Activated T-helper 1 cell treated with Interleukin-2 at 50 U/mL for 16 hours (primary cell): ENCODE data around the gene ECSCR.

Experiments used
- DNase-seq: peaks from one replicate; pipeline ENCODE4 v3.0.0-alpha.2; 2020; ENCODE audit warnings: low read depth

The ECSCR gene

GRCh38 chr5:139473565-139473964, 11.0 kb upstream of the ECSCR start:
- DNase-seq = no peak

- DNase-seq = no peak
These were observed 10.6 kb upstream of the ECSCR start for GRCh38 chr5:139473105-139473504.

- no peak for DNase-seq
These were observed 10.0 kb upstream of the ECSCR start for GRCh38 chr5:139472386-139473030.

DNA sequence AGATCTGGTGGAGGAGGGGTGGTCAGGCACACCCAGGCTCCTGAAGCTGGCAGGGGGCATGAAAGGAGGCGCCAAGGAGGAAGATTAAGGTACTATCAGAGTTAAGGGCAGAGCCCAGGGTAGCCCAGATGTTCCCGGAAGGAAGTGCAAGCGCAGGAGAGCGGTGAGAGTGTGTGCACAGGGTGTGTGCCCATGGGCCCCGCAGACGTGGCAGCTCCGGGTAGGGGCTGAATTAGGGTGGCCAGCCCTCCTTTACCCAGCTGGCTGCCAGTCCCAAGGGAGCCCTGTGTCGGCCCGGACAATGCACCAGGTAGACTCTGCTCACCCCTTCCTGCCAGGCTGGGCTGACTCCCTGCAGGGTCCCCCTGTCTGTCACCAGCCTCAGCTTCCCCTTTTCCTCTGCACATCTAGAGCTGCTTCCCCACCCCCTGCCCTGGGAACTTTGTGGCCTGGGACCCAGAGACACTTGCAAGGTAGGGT, 8.3 kb upstream of the ECSCR start, which contains the start of gene SMIM33:
Gene SMIM33 (plus strand): TSS at position 184 of the 480 bp plus-strand sequence. CDS start 118 bp downstream, at position 302.
- DNase-seq = peak; percentile 27

GRCh38 chr5:139468421-139468931, 5.9 kb upstream of the ECSCR start:
- DNase-seq = no peak

DNA sequence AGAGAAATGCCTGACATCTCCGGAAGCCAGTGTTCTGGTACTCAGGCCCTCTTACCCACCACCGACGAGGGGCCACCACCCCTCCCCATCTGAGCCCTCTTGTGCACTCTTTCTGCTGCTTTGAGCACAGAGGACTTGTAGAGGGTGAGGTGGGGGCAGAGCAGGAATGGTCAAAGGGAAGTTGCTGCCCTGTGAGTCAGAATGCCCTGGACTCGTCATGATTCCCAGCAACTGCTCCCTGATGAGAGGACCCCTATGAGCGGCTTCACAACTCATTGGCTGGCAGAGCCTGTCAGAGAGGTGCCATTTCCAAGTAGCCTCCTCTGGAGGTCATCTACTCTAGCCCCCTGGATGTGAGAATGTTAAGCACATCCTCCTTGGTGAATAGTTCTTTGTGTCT, 845 bp downstream of the ECSCR start:
- DNase-seq = no peak

DNA sequence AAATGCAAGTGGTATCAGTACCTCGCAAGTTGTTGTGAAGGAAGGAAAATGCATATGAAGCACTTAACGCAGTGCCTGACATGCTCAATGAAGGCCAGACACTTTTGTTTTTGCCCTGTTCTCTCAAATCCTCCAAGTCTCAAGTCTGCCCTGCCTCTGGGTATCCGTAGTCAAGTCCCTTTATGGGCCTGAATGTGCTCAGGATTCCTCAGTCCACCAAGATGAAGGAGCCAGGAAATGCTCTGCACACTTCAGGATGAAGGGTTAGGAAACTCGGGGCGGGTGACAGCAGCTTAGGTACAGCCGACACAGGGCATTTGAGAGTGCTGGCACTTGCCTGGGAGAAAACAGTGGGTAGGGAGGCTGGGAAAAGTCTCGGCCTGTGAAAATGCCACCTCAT, 1.4 kb downstream of the ECSCR start:
- no peak for DNase-seq

DNA sequence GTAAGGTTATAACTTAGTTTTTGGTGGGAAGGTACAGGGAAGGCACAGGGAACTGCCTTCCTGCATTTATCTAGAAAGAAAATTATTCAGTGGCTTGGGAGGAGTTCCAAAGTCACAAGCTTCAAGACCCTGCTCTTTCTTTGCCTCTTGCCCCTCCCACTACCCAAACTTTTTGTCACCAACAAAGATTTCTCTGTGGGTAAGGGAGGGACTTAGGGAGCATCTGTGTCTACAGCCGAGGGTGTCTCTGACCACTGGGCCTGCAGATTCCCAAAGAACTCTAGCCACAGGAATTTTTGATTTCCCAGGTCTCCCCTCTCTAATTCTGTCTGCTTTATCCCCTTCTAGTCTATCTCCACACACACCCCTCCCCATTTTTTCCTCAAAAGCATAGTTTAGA, 2.1 kb downstream of the ECSCR start:
- no peak for DNase-seq

GRCh38 chr5:139459451-139459934, 3.0 kb downstream of the ECSCR start:
- no peak for DNase-seq

DNA sequence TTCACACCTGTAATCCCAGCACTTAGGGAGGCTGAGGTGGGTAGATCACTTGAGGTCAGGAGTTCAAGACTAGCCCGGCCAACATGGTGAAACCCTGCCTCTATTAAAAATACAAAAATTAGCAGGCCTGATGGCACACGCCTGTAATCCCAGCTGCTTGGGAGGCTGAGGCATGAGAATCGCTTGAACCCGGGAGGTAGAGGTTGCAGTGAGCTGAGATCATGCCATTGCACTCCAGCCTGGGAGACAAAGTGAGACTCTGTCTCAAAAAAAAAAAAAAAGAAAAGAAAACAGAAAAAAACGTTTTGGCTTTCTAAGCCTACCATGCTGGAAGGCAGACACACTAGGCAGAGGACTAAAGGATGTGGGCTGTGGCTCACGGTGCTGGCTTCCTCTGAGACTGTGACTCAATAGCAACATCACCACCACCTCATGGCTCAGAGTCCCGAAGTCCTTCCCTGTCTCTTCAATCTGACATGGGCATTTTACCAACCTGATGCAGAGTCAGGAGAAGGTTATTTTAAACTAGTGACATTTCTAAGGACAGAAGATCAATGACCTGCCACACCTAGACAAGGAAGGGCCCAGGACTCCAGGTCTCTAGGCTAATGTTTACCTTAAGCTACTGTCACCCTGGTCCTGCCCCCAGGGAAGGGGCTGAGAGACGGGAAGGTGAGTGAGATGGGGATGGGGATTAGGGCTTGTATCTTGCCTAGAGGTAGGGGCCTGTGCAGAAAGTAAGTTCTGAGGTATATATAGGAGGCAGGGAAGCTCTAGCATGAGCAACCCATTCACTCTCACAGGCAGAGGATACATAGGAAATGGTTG, 3.7 kb downstream of the ECSCR start:
- peak; percentile 66 for DNase-seq

GRCh38 chr5:139457653-139458306, 4.8 kb downstream of the ECSCR start:
- DNase-seq = no peak

DNA sequence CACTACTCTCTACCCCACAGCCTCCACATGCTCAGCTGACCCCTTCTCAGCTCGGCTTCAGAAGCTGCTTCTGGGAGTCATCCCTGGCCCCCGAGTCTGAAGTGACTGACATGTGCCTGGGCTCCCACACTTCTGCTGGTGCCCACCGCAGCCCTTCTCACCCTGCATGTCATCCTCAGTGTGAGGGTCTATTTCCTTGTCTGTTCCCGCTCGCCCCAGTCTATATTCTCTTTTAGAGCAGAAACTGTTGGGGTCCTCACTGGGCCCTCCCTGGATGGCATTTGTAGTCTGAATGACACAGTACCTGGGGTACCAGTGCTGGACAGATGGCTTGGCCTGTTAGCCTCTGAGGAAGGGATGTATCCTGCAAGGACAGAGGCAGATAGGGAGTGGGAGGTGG, 5.3 kb downstream of the ECSCR start:
- DNase-seq = no peak

- DNase-seq = no peak
These were observed 5.8 kb downstream of the ECSCR start for GRCh38 chr5:139456776-139457175.

DNA sequence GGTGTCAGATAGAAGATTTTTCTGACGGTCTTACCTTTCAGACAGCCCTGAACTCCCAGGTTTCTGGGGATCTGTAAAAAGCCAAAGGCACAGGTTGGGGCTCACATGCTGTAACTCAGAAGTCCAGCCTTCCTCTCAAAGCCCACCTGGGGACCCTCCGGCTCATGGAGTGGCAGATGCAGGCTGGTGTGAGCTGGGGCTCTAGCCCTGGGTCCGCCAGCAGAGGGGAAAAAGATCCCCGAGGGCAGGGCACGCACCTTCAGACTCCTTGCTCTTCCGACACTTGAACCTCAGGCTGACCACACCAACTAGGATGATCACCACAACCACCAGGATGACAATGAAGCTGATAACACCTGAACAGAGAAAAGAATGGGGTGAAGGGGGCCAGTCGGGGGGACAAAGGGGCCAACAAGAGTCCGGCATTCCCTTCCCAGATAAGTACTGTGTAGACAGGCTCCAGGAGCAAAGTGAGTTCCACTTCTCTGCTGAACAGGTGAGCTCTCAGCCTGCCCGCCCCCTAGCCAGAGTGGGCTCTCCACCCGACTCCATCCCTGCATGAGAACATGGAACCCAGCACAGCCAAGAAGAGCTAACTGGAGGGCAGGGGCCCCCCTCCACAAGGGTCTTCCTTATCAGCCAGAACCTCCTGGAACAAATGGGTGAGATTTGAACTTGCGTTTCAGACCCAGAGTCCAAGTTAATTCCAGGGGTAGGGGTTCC, 7.8 kb downstream of the ECSCR start:
- DNase-seq = no peak

DNA sequence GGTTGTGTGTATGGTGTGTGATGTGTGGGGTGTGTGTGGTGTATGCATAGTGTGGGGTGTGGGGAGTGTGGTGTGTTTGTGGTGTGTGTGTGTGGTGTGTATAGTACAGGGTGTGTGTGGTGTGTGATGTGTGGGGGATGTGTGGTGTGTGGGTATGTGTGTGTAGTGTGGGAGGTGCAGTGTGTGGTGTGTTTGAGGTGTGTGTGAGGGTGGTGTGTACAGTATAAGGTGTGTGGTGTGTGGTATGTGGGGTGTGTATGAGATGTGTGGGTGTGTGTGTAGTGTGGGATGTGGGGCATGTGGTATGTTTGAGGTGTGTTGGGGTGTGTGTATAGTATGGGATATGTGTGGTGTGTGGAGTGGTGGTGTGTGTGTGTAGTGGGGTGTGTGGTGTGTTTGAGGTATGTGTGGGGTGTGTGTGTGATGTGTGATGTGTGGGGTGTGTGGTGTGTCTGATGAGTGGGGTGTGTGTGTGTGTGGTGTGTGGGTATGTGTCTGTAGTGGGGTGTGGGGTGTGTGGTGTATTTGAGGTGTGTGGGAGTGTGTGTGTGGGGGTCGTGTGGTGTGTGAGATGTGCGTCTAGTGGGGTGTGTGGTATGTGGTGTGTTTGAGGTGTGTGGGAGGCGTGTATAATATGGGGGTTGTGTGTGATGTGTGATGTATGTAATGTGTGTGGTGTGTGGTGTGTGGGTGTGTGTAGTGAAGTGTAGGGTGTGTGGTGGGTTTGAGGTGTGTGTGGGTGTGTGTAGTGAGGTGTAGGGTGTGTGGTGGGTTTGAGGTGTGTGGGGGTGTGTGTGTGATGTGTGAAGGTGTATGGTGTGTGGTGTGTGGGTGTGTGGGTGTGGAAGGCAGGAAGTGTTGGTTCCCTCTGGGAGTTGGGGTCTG, 8.6 kb downstream of the ECSCR start:
- no peak for DNase-seq

DNA sequence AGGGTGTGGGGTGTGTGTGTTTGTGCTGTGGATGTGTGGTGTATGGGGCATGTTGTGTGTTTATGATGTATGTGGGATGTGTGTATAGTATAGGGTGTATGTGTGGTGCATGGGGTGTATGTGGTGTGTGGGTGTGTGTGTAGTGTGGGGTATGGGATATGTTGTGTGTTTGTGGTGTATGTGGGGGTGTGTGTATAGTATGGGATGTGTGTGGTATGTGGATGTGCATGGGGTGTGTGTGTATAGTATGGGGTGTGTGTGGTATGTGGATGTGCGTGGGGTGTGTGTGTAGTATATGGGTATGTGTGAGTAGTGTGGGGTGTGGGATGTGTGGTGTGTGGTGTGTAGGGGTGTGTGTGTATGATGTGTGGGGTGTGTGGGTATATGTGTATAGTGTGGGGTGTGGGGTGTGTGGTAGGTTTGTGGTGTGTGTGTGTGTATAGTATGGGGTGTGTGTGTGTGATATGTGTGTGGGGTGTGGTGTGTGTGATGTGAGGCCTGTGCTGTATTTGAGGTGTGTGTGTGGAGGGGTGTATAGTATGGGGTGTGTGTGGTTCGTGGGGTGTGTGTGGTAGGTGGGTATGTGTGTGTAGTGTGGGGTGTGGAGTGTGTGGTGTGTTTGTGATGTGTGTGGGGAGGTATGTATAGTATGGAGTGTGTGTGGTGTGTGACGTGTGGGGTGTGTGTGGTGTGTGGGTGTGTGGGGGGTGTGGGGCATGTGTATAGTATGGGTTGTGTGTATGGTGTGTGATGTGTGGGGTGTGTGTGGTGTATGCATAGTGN, 10.5 kb downstream of the ECSCR start:
- no peak for DNase-seq

DNA sequence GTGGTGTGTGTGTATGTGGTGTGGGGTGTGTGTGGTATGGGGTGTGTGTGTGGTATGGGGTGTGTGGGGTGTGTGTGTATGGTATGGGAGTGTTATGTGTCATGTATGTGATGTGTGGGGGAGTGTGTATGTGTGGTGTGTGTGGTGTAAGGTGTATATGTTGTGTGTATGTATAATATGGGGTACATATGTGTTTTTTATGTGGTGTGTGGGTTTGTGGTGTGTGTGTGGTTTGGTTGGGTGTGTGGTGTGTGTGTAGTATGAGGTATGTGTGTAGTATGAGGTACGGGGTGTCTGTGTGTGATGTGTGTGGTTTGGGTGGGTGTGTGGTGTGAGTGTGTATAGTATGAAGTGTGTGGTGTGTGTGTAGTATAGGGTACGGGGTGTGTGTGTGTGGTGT, 11.4 kb downstream of the ECSCR start:
- no peak for DNase-seq

- no peak for DNase-seq
These were observed 15.4 kb downstream of the ECSCR start for GRCh38 chr5:139446956-139447779.
